GM10266 (cell line): Measurements from ENCODE around the gene PCDH9.

Experiments used
- DNase-seq: peaks from one replicate; pipeline ENCODE4 v3.0.0; 2012; ENCODE audit errors: extremely low spot score
- CTCF ChIP-seq: IDR thresholded peaks from 2 replicates; pipeline ENCODE4 v1.5.1; 2012; ENCODE audit warnings: mild to moderate bottlenecking, low read depth; ENCODE audit not compliant: control insufficient read depth, insufficient read depth; ENCODE audit errors: missing control alignments

The PCDH9 gene

GRCh38 chr13:66347486-66348117 lies 882.5 kb downstream of the PCDH9 start:
- no peak for DNase-seq

DNA sequence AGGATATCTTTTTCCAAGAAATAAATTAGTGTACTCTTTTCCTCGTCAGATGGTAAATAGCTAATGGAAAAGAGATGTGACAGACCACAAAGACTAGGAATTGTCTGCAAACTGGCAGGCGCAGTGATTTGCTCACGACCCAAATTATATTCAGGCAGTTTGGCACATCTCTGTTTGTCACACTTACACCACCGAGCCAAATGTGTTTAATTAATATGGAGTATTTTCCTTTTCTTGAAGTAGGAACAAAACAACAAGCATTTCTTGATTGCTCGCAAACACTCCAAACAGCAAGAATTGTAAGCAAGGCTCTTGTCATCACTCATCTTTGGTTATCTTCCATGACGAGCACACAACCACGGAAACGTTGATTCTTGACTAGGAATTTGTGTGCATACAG lies 884.2 kb downstream of the PCDH9 start:
- no peak for DNase-seq
- no peak for TF ChIP-seq CTCF

More at GRCh38 chr13:66347486-66348117, 882.5 kb downstream of the PCDH9 start:
- TF ChIP-seq CTCF, result no peak

DNA sequence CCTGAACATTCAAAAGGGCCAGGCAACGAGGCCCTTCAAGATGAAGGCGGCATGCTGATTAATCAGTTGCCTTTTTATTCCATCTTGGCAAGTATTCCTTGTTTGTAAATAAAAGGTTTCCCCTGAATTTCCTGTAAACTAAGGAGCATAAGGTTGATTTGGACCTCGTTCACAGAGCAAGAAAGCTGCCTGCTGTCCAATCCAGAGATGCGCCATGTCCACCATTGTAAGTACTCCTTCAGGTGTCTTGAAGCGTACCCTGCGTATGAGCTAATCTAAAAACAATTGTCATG lies 884.7 kb downstream of the PCDH9 start:
- TF ChIP-seq CTCF, result no peak
- no peak for DNase-seq

DNA sequence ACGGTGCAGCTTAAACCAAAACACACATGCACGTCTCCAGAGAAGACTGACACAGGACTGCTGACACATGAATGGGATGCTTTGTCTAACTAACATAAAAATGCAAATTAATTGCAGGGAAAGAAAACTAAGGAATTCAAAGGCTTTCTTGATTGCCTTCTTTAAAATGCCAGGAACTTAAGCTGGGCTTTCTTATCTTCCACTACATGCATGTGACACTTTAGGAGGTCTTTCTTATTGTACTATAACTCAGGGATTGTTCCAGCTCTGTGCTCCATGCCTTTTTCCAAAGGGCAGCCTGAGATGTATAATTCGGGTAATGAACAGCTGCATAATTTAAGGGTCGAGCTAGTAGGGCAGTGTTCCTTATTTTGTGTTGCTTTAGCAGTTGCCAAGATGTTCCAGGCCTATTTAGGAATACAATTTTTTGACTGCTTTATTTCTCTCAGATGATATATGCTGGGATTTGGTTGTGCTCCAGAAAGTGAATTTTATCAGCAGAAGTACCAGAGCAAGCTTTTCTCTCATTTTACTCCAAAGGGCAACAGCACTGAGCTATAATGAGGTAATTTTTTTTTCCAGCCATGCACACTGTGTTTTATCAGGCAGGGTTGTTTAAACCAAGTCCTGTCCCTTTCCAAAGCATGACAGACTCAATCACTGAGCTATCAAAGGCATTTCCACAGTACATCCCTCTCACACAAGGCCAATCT lies 885.2 kb downstream of the PCDH9 start:
- DNase-seq, result no peak
- TF ChIP-seq CTCF, result no peak

GRCh38 chr13:66343224-66343828 lies 886.8 kb downstream of the PCDH9 start:
- no peak for TF ChIP-seq CTCF
- no peak for DNase-seq

DNA sequence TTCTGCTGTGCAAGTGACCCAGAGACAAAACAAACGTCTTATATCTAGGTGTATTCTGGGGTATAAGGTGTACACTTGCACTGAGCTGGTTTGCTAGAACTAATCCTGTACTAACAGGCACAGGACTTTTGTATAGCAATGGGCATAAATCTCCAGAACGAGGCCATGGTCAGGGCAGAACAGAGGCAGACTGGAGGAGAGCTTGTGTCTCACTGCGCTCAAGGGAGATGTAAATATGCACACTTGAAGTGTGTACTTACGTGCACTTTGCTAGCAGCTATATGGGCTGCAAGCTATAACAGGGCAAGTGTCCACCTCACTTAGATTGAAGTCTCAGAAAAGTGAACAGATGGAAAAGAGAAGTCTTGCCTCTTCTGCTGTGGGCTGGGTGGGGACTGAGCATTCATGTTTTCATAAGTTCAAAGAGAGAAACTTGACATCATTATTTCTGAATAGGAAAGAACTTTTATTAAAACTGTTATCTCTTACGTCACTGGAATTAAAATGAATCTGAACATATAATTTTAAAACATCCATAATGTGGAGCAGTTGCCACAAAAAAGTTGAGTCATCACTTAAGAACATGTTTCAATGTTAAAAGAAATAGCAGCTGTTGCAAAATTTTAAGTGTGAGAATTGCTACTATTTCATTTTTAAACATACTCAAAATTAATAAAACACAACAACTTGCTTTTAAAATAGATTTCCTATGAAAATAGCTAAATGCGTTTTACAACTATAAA lies 888.3 kb downstream of the PCDH9 start:
- no peak for DNase-seq
- no peak for TF ChIP-seq CTCF
